ENCODE data around the gene DCP2.

The DCP2 gene

DNA sequence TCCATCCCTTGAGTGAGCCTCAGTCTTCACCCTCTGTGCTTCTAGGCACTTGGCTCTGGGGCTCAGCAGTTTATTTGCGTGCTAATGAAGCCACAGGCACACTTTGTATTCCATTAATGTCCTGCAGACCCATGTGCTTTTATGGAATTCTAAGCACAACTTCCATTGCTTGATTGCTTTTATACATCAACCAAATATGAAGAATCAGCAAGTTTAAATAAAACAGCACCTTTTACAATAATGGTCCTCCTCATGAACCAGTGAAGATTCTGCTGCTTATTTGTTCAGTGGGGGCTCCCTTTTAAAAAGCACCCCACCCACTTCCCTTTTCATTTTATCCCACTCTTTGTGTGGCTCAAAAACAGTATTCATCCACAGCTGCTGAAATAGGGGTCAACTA, 60.2 kb downstream of the DCP2 start:
- H3K4me1 ChIP-seq (ENCODE audit: control insufficient read depth in 1 of 2, insufficient read depth in 2 of 2, low read length in 2 of 2): peaks cover 0 to 10% of the 10 kb centered on the region in 2 donors
- H3K36me3 ChIP-seq (ENCODE audit: control insufficient read depth in 1 of 2, insufficient read depth in 2 of 2, low read length in 2 of 2): peaks cover 0 to 12% of the 10 kb centered on the region in 2 donors

DNA sequence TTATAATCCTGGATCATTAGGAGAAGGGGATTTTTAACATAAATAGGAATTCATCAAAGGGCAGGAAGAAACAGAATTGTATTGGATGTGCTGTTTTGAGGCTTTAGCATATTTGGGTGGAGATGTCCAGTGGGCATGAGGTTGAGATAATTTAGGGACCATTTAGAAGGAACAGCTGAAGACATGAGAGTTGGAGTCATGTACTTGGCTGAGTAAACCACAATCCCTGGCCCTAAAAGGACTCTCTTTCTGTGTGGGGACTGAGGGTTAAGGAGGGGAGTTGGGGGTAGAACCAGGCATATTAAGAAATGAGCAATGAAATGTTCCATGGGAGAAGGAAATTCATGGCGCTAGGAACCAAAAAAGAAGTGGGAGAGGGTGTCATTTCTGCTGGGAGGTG, 61.5 kb downstream of the DCP2 start:
- H3K27me3 ChIP-seq (ENCODE audit: low read depth, low read length): no peaks in the 10 kb centered on the region

More for the DNA sequence above, 60.2 kb downstream of the DCP2 start:
- no peaks in the 10 kb centered on the region for H3K27me3 ChIP-seq (ENCODE audit: low read depth, low read length)
- no peak overlapping the region for H3K4me3 ChIP-seq (ENCODE audit: low read depth in 1 of 2, low read length in 2 of 2)
- no peak overlapping the region for H3K27ac ChIP-seq (ENCODE audit: low read length)
- H3K9me3 ChIP-seq (ENCODE audit: control insufficient read depth in 1 of 2, low read length in 2 of 2): no peaks in the 10 kb centered on the region

DNA sequence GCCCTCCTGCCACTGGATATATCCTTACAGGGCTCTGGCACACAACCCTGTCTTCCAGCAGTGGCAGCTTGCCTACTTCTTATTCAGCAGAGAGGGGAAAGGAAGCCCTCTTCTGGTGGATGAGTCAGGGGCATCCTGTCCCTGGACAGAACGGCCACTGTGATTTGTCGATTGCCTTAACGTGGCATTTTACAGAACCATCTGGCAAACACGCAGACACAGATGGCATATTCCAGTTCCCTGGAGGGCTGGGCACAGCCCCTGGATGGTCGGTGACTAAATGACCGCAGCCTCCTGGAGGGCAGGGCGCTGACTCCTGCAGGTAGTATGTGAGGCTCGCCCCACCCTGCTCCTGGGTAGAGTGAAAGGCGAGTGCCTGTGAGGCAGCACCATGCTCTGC, 62.1 kb downstream of the DCP2 start:
- Histone ChIP-seq H3K9me3 (ENCODE audit: control insufficient read depth in 1 of 2, low read length in 2 of 2) (no peaks in the 10 kb centered on the region), H3K27ac (ENCODE audit: low read length) (no peak overlapping the region), H3K4me1 (ENCODE audit: control insufficient read depth in 1 of 2, insufficient read depth in 2 of 2, low read length in 2 of 2) (peaks cover 0 to 2% of the 10 kb centered on the region in 2 donors), H3K36me3 (ENCODE audit: control insufficient read depth in 1 of 2, insufficient read depth in 2 of 2, low read length in 2 of 2) (peaks cover 0 to 12% of the 10 kb centered on the region in 2 donors), H3K27me3 (ENCODE audit: low read depth, low read length) (no peaks in the 10 kb centered on the region), H3K4me3 (ENCODE audit: low read depth in 1 of 2, low read length in 2 of 2) (no peak overlapping the region)

More for the DNA sequence above, 61.5 kb downstream of the DCP2 start:
- peaks cover 0 to 5% of the 10 kb centered on the region in 2 donors for H3K4me1 ChIP-seq (ENCODE audit: control insufficient read depth in 1 of 2, insufficient read depth in 2 of 2, low read length in 2 of 2)
- H3K27ac ChIP-seq (ENCODE audit: low read length): no peak overlapping the region
- H3K4me3 ChIP-seq (ENCODE audit: low read depth in 1 of 2, low read length in 2 of 2): no peak overlapping the region
- H3K36me3 ChIP-seq (ENCODE audit: control insufficient read depth in 1 of 2, insufficient read depth in 2 of 2, low read length in 2 of 2): peaks cover 0 to 12% of the 10 kb centered on the region in 2 donors
- no peaks in the 10 kb centered on the region for H3K9me3 ChIP-seq (ENCODE audit: control insufficient read depth in 1 of 2, low read length in 2 of 2)

DNA sequence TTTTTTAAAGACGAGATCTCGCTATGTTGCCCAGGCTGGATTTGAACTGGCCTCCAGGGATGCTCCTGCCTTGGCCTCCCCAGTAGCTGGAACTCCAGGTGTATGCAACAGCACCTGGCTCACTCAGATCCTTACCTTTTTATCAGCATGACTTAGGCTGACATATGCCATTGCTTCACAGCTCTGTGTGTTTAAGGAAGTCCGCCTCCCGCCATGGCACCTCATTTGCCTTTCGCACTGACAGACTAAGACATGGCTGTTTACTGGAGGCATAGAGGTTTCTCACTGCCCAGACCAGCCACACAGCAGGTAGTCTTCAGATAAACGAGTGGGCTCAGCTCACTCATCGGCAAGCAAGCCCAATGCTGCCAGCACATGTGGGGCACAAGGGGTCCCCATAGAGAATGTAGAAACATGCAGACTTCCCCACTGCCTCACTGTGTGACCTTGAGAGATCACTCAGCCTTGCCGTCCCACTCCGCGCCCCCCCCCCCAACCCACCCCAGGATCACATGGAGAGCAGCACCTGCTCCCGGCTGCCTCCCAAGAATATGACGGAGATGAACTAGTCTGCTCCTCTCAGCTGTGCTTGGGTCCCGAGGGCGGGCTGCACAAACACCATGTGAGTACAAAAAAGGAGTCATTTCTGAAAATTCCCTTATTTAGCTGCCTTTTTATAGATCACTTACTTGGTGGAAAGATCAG, 62.8 kb downstream of the DCP2 start:
- Histone ChIP-seq H3K9me3 (ENCODE audit: control insufficient read depth in 1 of 2, low read length in 2 of 2) (no peaks in the 10 kb centered on the region), H3K4me3 (ENCODE audit: low read depth in 1 of 2, low read length in 2 of 2) (no peak overlapping the region), H3K4me1 (ENCODE audit: control insufficient read depth in 1 of 2, insufficient read depth in 2 of 2, low read length in 2 of 2) (peaks cover 0 to 6% of the 10 kb centered on the region in 2 donors), H3K27me3 (ENCODE audit: low read depth, low read length) (no peaks in the 10 kb centered on the region), H3K36me3 (ENCODE audit: control insufficient read depth in 1 of 2, insufficient read depth in 2 of 2, low read length in 2 of 2) (peaks cover 0 to 11% of the 10 kb centered on the region in 2 donors), H3K27ac (ENCODE audit: low read length) (no peak overlapping the region)

GRCh38 chr5:113039934-113040285, 63.3 kb downstream of the DCP2 start:
- H3K27me3 ChIP-seq (ENCODE audit: low read depth, low read length): no peaks in the 10 kb centered on the region
- no peaks in the 10 kb centered on the region for H3K9me3 ChIP-seq (ENCODE audit: control insufficient read depth in 1 of 2, low read length in 2 of 2)
- no peak overlapping the region for H3K27ac ChIP-seq (ENCODE audit: low read length)
- no peak overlapping the region for H3K4me3 ChIP-seq (ENCODE audit: low read depth in 1 of 2, low read length in 2 of 2)
- H3K4me1 ChIP-seq (ENCODE audit: control insufficient read depth in 1 of 2, insufficient read depth in 2 of 2, low read length in 2 of 2): peaks cover 0 to 6% of the 10 kb centered on the region in 2 donors
- H3K36me3 ChIP-seq (ENCODE audit: control insufficient read depth in 1 of 2, insufficient read depth in 2 of 2, low read length in 2 of 2): peaks cover 0 to 9% of the 10 kb centered on the region in 2 donors

- H3K4me1 ChIP-seq (ENCODE audit: control insufficient read depth in 1 of 2, insufficient read depth in 2 of 2, low read length in 2 of 2): peaks cover 0 to 6% of the 10 kb centered on the region in 2 donors
- H3K27ac ChIP-seq (ENCODE audit: low read length): no peak overlapping the region
- H3K36me3 ChIP-seq (ENCODE audit: control insufficient read depth in 1 of 2, insufficient read depth in 2 of 2, low read length in 2 of 2): peaks cover 0 to 9% of the 10 kb centered on the region in 2 donors
- no peaks in the 10 kb centered on the region for H3K9me3 ChIP-seq (ENCODE audit: control insufficient read depth in 1 of 2, low read length in 2 of 2)
- no peaks in the 10 kb centered on the region for H3K27me3 ChIP-seq (ENCODE audit: low read depth, low read length)
- H3K4me3 ChIP-seq (ENCODE audit: low read depth in 1 of 2, low read length in 2 of 2): no peak overlapping the region
Observed at GRCh38 chr5:113040672-113041260, 64.2 kb downstream of the DCP2 start.

- Histone ChIP-seq H3K4me3 (ENCODE audit: low read depth in 1 of 2, low read length in 2 of 2) (no peak overlapping the region), H3K36me3 (ENCODE audit: control insufficient read depth in 1 of 2, insufficient read depth in 2 of 2, low read length in 2 of 2) (peaks cover 0 to 18% of the 10 kb centered on the region in 2 donors), H3K9me3 (ENCODE audit: control insufficient read depth in 1 of 2, low read length in 2 of 2) (no peaks in the 10 kb centered on the region), H3K27me3 (ENCODE audit: low read depth, low read length) (no peaks in the 10 kb centered on the region), H3K27ac (ENCODE audit: low read length) (no peak overlapping the region), H3K4me1 (ENCODE audit: control insufficient read depth in 1 of 2, insufficient read depth in 2 of 2, low read length in 2 of 2) (peaks cover 0 to 13% of the 10 kb centered on the region in 2 donors)
Observed at GRCh38 chr5:113042491-113043243, 66.1 kb downstream of the DCP2 start.

- Histone ChIP-seq H3K4me1 (ENCODE audit: control insufficient read depth in 1 of 2, insufficient read depth in 2 of 2, low read length in 2 of 2) (peaks cover 0 to 13% of the 10 kb centered on the region in 2 donors), H3K9me3 (ENCODE audit: control insufficient read depth in 1 of 2, low read length in 2 of 2) (no peaks in the 10 kb centered on the region), H3K36me3 (ENCODE audit: control insufficient read depth in 1 of 2, insufficient read depth in 2 of 2, low read length in 2 of 2) (peaks cover 0 to 19% of the 10 kb centered on the region in 2 donors), H3K4me3 (ENCODE audit: low read depth in 1 of 2, low read length in 2 of 2) (no peak overlapping the region), H3K27ac (ENCODE audit: low read length) (no peak overlapping the region), H3K27me3 (ENCODE audit: low read depth, low read length) (no peaks in the 10 kb centered on the region)
Observed at GRCh38 chr5:113043491-113043931, 66.9 kb downstream of the DCP2 start.

- peaks cover 0 to 23% of the 10 kb centered on the region in 2 donors for H3K36me3 ChIP-seq (ENCODE audit: control insufficient read depth in 1 of 2, insufficient read depth in 2 of 2, low read length in 2 of 2)
- H3K4me3 ChIP-seq (ENCODE audit: low read depth in 1 of 2, low read length in 2 of 2): no peak overlapping the region
- H3K27ac ChIP-seq (ENCODE audit: low read length): no peak overlapping the region
- H3K4me1 ChIP-seq (ENCODE audit: control insufficient read depth in 1 of 2, insufficient read depth in 2 of 2, low read length in 2 of 2): peaks cover 0 to 13% of the 10 kb centered on the region in 2 donors
- no peaks in the 10 kb centered on the region for H3K9me3 ChIP-seq (ENCODE audit: control insufficient read depth in 1 of 2, low read length in 2 of 2)
- no peaks in the 10 kb centered on the region for H3K27me3 ChIP-seq (ENCODE audit: low read depth, low read length)
Observed at GRCh38 chr5:113044776-113045465, 68.3 kb downstream of the DCP2 start.

DNA sequence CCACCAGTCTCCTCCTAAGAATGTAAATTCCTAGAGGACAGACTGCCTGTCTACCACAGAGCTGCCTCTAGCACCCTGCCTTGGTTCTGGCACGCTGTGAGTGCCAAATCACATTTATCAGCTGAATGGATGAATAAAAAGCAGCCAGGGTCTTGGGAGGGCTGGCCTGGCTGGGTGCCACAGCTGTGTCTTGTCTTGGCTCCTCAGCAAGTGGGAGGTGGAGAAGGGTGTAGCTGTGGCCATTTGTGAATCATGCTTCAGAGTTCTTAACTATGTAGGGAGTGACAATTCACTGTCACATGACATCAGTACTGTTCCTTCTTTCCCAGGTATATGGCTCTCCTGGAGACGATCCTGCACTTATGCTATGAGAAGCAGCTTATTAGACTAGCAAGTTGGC, 70.6 kb downstream of the DCP2 start:
- H3K4me1 ChIP-seq (ENCODE audit: control insufficient read depth in 1 of 2, insufficient read depth in 2 of 2, low read length in 2 of 2): peaks cover 5 to 17% of the 10 kb centered on the region in 2 donors
- H3K27ac ChIP-seq (ENCODE audit: low read length): no peak overlapping the region

More for the DNA sequence above, 70.6 kb downstream of the DCP2 start:
- Histone ChIP-seq H3K9me3 (ENCODE audit: control insufficient read depth in 1 of 2, low read length in 2 of 2) (no peaks in the 10 kb centered on the region), H3K36me3 (ENCODE audit: control insufficient read depth in 1 of 2, insufficient read depth in 2 of 2, low read length in 2 of 2) (peaks cover 0 to 19% of the 10 kb centered on the region in 2 donors), H3K27me3 (ENCODE audit: low read depth, low read length) (no peaks in the 10 kb centered on the region), H3K4me3 (ENCODE audit: low read depth in 1 of 2, low read length in 2 of 2) (no peak overlapping the region)
